ENCODE data around the gene BID. TPM values are rescaled to one million over a fixed set of nuclear protein-coding genes. Genes with fewer than 3 reads are reported as not detected.

The BID gene
- total RNA-seq, 2 donors from 2014 or later = 20.1 to 24.4 TPM

DNA sequence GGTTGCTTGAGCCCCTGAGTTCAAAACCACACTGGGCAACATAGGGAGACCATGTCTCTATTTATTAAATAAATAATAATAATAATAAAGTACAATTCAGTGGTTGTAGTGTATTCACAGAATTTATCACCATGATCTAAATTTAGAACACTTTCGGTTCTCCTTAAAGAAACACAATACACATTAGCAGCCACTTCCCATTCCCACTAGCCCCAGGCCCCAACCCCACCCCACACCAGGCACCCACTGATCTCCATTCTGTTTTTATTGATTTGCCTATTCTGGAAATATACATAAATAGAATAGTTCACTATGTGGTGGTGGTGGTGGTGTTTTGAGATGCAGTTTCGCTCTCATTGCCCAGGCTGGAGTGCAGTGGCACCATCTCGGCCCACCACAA lies 90.0 kb downstream of the BID start:
- H3K9ac ChIP-seq (ENCODE audit: extremely low read depth, low read length, poor library complexity, severe bottlenecking) = no peak overlapping the region
- H3K27ac ChIP-seq (ENCODE audit: low read depth, low read length) = no peak overlapping the region
- WGBS, 2 experiments (ENCODE audit: insufficient coverage in 1 of 2, insufficient read length in 1 of 2) = 88 to 100% methylated on average over 1 to 3 of the region's 3 CpGs
- Mint-ChIP-seq H3K27me3 (ENCODE audit: insufficient read depth) (no peaks in the 10 kb centered on the region), H3K4me3 (no peak overlapping the region), H3K4me1 (peaks cover 2% of the 10 kb centered on the region), H3K9me3 (no peaks in the 10 kb centered on the region), H3K27ac (no peak overlapping the region), H3K36me3 (ENCODE audit: low read depth) (peaks cover 23% of the 10 kb centered on the region)
- no peak for DNase-seq
- H3K36me3 ChIP-seq (ENCODE audit: control insufficient read depth, insufficient read depth, low read length) = peaks cover 23% of the 10 kb centered on the region
- no peaks in the 10 kb centered on the region for H3K9me3 ChIP-seq (ENCODE audit: control insufficient read depth, low read length)
- no peaks in the 10 kb centered on the region for H3K4me1 ChIP-seq (ENCODE audit: control insufficient read depth, insufficient read depth, low read length)
- TF ChIP-seq, protein P1, sequence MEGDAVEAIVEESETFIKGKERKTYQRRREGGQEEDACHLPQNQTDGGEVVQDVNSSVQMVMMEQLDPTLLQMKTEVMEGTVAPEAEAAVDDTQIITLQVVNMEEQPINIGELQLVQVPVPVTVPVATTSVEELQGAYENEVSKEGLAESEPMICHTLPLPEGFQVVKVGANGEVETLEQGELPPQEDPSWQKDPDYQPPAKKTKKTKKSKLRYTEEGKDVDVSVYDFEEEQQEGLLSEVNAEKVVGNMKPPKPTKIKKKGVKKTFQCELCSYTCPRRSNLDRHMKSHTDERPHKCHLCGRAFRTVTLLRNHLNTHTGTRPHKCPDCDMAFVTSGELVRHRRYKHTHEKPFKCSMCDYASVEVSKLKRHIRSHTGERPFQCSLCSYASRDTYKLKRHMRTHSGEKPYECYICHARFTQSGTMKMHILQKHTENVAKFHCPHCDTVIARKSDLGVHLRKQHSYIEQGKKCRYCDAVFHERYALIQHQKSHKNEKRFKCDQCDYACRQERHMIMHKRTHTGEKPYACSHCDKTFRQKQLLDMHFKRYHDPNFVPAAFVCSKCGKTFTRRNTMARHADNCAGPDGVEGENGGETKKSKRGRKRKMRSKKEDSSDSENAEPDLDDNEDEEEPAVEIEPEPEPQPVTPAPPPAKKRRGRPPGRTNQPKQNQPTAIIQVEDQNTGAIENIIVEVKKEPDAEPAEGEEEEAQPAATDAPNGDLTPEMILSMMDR (conservative IDR thresholded peaks at IDR 0.05) = no peak
- H3K4me3 ChIP-seq (ENCODE audit: low read length) = no peak overlapping the region
- no peaks in the 10 kb centered on the region for H3K27me3 ChIP-seq (ENCODE audit: control insufficient read depth, insufficient read depth, low read length, poor library complexity, severe bottlenecking)

Small RNAs within 50 kb of the gene (microRNA-seq; reads per million reads assigned to microRNA genes)
- gene MIR3198-1 (ENCODE audit: borderline microRNAs expressed) = not detected

Other genes with a start within 250 kb of the BID start
- 10 to 100 TPM in 1 of 2 donors, 1 to 10 TPM in 1; 6.9 to 14.3 TPM for gene SLC25A18, start 211.0 kb downstream of the BID start, total RNA-seq
- 100 to 1,000 TPM; 129 to 144 TPM for gene ATP6V1E1, start 145.7 kb downstream of the BID start, total RNA-seq
- 10 to 100 TPM; 37.5 to 44.2 TPM for gene BCL2L13, start 135.7 kb downstream of the BID start, total RNA-seq